ENCODE results near the gene MAST4. TPM values are rescaled to one million over a fixed set of nuclear protein-coding genes. Genes with fewer than 3 reads are reported as not detected.
A peak's percentile ranks its signal among the peaks of the same experiment; 100 is the strongest.

Gene MAST4
- total and polyA plus RNA-seq, 2 of the 4 experiments (the other 2 are of a cell fraction), result 4.8 to 6.8 TPM

DNA sequence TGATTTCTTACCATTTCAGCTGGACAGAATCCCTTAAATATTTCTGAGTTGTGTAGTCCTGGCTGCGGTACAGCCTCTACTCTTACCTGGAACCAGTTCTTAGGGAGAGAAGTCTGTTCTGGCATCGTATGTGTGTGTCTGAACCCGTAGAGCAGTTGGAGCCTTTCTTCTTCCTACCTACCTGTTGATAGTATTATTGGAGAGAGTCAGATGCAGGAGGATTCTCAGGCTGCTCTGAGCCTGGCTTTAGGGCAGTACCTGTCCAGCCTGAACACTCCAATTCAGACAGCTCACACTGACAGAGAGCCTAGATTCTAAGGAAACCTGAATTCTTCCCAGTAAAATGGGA, 410.3 kb downstream of the MAST4 start (continued):
- TF ChIP-seq, protein P1, sequence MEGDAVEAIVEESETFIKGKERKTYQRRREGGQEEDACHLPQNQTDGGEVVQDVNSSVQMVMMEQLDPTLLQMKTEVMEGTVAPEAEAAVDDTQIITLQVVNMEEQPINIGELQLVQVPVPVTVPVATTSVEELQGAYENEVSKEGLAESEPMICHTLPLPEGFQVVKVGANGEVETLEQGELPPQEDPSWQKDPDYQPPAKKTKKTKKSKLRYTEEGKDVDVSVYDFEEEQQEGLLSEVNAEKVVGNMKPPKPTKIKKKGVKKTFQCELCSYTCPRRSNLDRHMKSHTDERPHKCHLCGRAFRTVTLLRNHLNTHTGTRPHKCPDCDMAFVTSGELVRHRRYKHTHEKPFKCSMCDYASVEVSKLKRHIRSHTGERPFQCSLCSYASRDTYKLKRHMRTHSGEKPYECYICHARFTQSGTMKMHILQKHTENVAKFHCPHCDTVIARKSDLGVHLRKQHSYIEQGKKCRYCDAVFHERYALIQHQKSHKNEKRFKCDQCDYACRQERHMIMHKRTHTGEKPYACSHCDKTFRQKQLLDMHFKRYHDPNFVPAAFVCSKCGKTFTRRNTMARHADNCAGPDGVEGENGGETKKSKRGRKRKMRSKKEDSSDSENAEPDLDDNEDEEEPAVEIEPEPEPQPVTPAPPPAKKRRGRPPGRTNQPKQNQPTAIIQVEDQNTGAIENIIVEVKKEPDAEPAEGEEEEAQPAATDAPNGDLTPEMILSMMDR (conservative IDR thresholded peaks at IDR 0.05; ENCODE audit: low read depth, low read length), result no peak
- TF ChIP-seq NFE2L2 (IDR thresholded peaks at IDR 0.05; ENCODE audit: low read depth, low read length) (no peak), RFX5 (IDR thresholded peaks at IDR 0.05; ENCODE audit: low read depth, low read length) (no peak)

DNA sequence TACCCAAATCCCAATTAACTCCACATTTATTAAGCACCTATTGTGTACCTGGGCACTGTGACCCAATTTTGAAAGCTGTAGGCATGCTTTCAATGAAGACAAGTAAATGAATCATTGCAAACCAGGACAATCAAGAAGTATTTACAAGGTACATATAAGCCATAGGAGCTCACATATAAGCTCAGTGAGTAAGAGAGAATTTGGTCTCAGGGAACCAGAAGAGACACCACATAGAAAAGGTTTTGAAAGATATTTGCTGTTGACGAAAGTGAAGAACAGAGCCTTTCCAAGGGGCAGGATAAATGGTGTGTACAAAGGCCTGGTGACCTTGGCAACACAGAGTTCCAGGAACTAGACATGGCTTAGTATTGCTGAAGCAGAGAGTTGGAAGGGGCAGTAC, 412.8 kb downstream of the MAST4 start:
- dilution Hi-C loops (cut with HindIII; ENCODE audit: low sequenced_read_pairs, unreplicated experiment) (no loop called here), intact Hi-C loops (cut with micrococcal nuclease) (no loop called here), in situ Hi-C loops (cut with MboI; ENCODE audit: low sequenced_read_pairs) (no loop called here)
- no peak overlapping the region for H3K9ac ChIP-seq (ENCODE audit: low read depth, low read length)
- H3K4me3 ChIP-seq (ENCODE audit: insufficient read depth, low read depth, low read length), result no peak overlapping the region
- H3K4ac ChIP-seq (ENCODE audit: low read depth, low read length), result no peak overlapping the region; the same call in 1 of the 2 replicates
- no peaks in the 10 kb centered on the region for H3K36me3 ChIP-seq (ENCODE audit: control insufficient read depth, insufficient read depth, low read length)
- H3K14ac ChIP-seq (replicated peaks; ENCODE audit: low read depth, low read length), result no peak overlapping the region; the same call in 1 of the 2 replicates
- H3K9me1 ChIP-seq (ENCODE audit: insufficient read depth, low read length), result peaks cover 14% of the 10 kb centered on the region
- H4K20me1 ChIP-seq (ENCODE audit: insufficient read depth, low read length), result no peaks in the 10 kb centered on the region
- H3K27me3 ChIP-seq (ENCODE audit: control insufficient read depth, insufficient read depth, low read length), result no peaks in the 10 kb centered on the region
- H2BK20ac ChIP-seq (ENCODE audit: low read depth, low read length), result no peak overlapping the region
- H2BK5ac ChIP-seq (ENCODE audit: low read depth, low read length, poor library complexity, severe bottlenecking), result no peak overlapping the region
- H3K56ac ChIP-seq (ENCODE audit: extremely low read depth, insufficient read depth, low read length), result no peak overlapping the region
- H4K8ac ChIP-seq (ENCODE audit: low read depth in 2 of 2, low read length in 2 of 2), result 0 out of 4 replicates have a peak overlapping the region, but pooled peaks of 1 of the 2 experiments have one; percentile 4
- no peak overlapping the region for H3K27ac ChIP-seq (ENCODE audit: insufficient read depth, low read length)
- no CpG with 5 or more reads among the region's 1 CpG for WGBS, 2 experiments (ENCODE audit: extremely low coverage in 2 of 2, insufficient read length in 1 of 2)
- H2BK15ac ChIP-seq (ENCODE audit: low read depth, low read length), result no peak overlapping the region; the same call in 2 of the 3 replicates
- no peak overlapping the region for H4K91ac ChIP-seq (ENCODE audit: insufficient read depth, low read depth, low read length)
- H2BK120ac ChIP-seq (ENCODE audit: low read depth, low read length), result peak overlapping the region; percentile 4; the same call in 1 of the 2 replicates
- H3K9me3 ChIP-seq (ENCODE audit: control insufficient read depth, insufficient read depth, low read length), result no peaks in the 10 kb centered on the region
- POLR2A ChIA-PET (ENCODE audit: unreplicated experiment), result no interaction called here
- no peak overlapping the region for H3K18ac ChIP-seq (ENCODE audit: low read depth, low read length)
- DNase-seq (no peak), ATAC-seq (ENCODE audit: low read depth) (no peak)
- peaks cover 30 to 73% of the 10 kb centered on the region in 2 experiments for H3K79me1 ChIP-seq (ENCODE audit: low read depth in 1 of 2, low read length in 2 of 2)
- no peak overlapping the region for H4K5ac ChIP-seq (ENCODE audit: low read depth, low read length)
- CTCF ChIA-PET, result no interaction called here
- no peak overlapping the region for H2AFZ ChIP-seq (replicated peaks; ENCODE audit: low read length, poor library complexity)
- no TSS peak for BruUV-seq (replicated peaks)
- peak overlapping the region; percentile 13 for H3K23ac ChIP-seq (ENCODE audit: low read depth, low read length)
- peak overlapping the region; percentile 68 for H2AK5ac ChIP-seq (ENCODE audit: low read depth, low read length)
- H2AK9ac ChIP-seq (replicated peaks; ENCODE audit: low read depth, low read length, poor library complexity), result no peak overlapping the region
- peaks cover 22% of the 10 kb centered on the region for H3K4me1 ChIP-seq (ENCODE audit: control insufficient read depth, insufficient read depth, low read length)
- no peak overlapping the region for H3K4me2 ChIP-seq (ENCODE audit: low read depth, low read length)
- TF ChIP-seq BHLHE40 (IDR thresholded peaks at IDR 0.05; ENCODE audit: low read depth, low read length) (no peak), POLR2A (IDR thresholded peaks at IDR 0.05; ENCODE audit: low read depth, low read length) (no peak), RFX5 (IDR thresholded peaks at IDR 0.05; ENCODE audit: low read depth, low read length) (no peak), CHD1 (IDR thresholded peaks at IDR 0.05; ENCODE audit: low read depth, low read length) (no peak), SMC3 (IDR thresholded peaks at IDR 0.05; ENCODE audit: low read depth, low read length) (no peak), RAD21 (IDR thresholded peaks at IDR 0.05; ENCODE audit: low read length) (no peak), MAFK (IDR thresholded peaks at IDR 0.05; ENCODE audit: low read depth, low read length) (no peak), CEBPB (IDR thresholded peaks at IDR 0.05; ENCODE audit: low read depth, low read length) (no peak), RCOR1 (IDR thresholded peaks at IDR 0.05; ENCODE audit: insufficient replicate concordance, low read length) (no peak)
- TF ChIP-seq, protein P2, sequence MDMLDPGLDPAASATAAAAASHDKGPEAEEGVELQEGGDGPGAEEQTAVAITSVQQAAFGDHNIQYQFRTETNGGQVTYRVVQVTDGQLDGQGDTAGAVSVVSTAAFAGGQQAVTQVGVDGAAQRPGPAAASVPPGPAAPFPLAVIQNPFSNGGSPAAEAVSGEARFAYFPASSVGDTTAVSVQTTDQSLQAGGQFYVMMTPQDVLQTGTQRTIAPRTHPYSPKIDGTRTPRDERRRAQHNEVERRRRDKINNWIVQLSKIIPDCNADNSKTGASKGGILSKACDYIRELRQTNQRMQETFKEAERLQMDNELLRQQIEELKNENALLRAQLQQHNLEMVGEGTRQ (IDR thresholded peaks at IDR 0.05; ENCODE audit: low read depth, low read length), result no peak
- TF ChIP-seq, protein P1 (conservative IDR thresholded peaks at IDR 0.05; ENCODE audit: low read depth, low read length), result no peak

Measured in IMR-90 (cell line).